Measurements from ENCODE around the gene KIF21B.

- TF ChIP-seq EZH2 (IDR thresholded peaks at IDR 0.05; ENCODE audit: low read length, unreplicated experiment) (no peak), CTCF (conservative IDR thresholded peaks at IDR 0.05; ENCODE audit: low read depth, low read length) (no peak), EZH2phosphoT487 (IDR thresholded peaks at IDR 0.05; ENCODE audit: borderline replicate concordance, low read length) (no peak)
These were observed 46.9 kb downstream of the KIF21B start for GRCh38 chr1:200976634-200977033.

Measured in PC-3 (cell line).